ENCODE results near the gene ATG5.
A peak's percentile ranks its signal among the peaks of the same experiment; 100 is the strongest.

The ATG5 gene

GRCh38 chr6:106215608-106216007, 110.0 kb downstream of the ATG5 start:
- no peak for DNase-seq

DNA sequence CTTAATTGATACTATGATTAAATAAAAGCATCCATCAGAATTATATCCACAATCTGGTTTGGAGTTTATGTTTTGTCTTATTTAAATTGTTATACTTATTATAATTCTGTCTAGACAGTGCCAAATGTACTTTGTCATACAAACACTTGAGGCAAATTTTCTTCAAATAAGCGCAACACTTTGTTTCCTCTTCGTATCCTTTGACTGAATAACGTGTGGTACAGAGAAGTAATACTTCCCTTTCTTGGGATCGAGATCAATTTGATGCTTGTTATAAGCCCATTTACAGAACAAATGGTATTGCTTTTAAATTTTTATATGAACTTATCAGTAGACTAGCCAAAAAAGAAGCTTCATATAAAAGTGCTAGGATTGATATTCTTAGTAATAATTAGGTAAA, 111.0 kb downstream of the ATG5 start:
- no peak for DNase-seq

DNA sequence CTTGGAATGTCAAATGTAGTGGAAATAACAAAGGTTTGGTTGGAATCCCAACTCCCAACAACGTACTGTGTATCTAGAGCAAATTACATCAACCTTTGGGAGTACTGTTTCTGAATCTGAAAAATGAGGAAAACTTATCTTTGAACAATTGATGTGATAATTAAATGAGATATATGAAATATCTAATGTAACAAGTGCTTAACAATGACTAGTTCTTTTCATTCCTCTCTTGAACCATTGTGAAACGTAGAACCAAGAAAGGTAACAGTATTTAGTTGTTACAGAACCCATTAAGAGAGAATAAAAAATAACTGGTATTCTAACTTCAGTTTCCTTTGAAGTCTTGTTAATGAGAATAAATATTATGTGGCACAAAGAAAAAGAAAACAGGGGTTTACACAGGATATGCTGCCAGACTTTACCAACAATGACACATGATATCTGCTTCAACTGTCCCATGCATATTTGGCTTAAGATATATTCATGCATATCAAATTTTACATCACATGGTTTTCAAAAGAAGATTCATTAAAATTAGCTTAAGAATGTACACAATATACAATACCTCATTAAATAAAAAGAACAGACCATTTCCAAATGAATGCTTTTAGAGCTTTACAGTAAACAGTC, 111.8 kb downstream of the ATG5 start:
- DNase-seq, result no peak

GRCh38 chr6:106212576-106212975, 113.0 kb downstream of the ATG5 start:
- no peak for DNase-seq

DNA sequence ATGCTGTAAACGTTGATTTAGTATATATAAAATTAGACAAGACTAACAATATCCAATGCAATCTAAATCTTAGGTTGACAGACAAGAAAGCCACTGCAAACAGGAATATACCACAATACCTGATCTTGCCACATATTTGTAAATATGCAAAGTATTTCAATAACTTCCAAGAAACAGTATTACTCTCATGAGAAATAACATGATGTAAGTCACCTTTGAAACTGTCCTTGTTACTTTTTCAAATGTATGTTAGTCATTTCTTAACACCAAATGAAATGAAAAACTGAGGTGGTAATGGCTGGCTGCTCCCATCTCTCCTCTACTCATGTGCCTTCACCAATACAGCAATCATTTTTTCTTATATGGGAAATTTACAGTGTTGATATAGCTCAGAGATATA, 118.7 kb downstream of the ATG5 start:
- no peak for DNase-seq

DNA sequence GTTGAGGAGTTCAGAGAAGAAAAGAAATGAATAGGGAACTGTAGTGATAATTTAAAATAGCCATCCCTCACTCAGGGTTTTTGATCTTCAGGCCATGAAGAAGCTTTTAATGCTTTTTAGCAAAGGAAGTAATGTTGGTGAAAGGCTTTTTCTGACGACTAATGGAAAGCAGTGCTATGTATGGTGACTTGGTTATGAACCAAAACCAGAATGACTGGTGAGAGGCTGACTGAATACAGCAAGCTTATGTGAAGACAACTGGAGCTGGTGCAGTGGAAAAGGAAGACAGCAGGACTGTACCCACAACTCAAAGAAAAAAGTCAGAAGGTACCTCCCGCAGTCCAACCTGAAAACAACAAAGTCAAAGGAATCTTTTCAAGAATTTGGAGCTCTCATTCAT, 120.6 kb downstream of the ATG5 start:
- DNase-seq, result no peak

GRCh38 chr6:106199998-106200397, 125.6 kb downstream of the ATG5 start:
- DNase-seq, result no peak

DNA sequence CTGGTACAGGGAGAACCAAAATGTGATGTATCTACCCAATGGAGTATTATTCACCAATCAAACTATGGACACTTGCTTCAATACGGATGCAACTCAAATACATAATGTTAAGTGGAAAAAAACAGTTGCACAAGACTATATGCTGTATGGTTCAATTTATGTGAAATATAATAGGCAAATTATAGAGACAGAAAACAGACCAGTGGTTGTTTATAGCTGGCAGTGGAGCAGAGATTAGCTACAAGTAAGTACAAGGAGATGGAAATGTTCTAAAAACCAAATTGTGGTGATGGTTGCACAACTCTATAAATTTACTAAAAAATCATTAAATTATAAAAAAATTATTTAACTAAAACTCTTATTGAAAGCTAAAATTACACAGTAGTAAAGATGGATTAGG, 126.2 kb downstream of the ATG5 start:
- DNase-seq, result no peak

DNA sequence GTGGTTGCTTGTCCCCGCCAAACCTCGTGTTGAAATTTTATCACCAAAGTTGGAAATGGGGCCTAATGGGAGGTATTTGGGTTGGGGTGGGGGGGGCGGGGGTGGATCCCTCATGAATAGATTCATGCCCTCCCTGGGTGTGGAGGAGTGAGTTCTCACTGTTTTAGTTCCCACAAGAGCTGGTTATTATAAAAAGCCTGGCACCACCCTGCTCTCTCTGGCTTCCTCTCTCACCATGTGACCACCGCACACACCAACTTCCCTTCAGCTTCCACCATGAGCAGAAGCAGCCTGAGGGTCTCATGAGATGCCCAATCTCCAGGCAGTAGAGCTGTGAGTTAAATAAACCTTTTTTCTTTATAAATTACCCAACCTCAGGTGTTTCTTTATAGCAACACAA, 128.1 kb downstream of the ATG5 start:
- peak; percentile 38 for DNase-seq

- peak; percentile 34 for DNase-seq
Observed at GRCh38 chr6:106194949-106195921, 130.3 kb downstream of the ATG5 start.

- no peak for DNase-seq
Observed at GRCh38 chr6:106192824-106193223, 132.7 kb downstream of the ATG5 start.

DNA sequence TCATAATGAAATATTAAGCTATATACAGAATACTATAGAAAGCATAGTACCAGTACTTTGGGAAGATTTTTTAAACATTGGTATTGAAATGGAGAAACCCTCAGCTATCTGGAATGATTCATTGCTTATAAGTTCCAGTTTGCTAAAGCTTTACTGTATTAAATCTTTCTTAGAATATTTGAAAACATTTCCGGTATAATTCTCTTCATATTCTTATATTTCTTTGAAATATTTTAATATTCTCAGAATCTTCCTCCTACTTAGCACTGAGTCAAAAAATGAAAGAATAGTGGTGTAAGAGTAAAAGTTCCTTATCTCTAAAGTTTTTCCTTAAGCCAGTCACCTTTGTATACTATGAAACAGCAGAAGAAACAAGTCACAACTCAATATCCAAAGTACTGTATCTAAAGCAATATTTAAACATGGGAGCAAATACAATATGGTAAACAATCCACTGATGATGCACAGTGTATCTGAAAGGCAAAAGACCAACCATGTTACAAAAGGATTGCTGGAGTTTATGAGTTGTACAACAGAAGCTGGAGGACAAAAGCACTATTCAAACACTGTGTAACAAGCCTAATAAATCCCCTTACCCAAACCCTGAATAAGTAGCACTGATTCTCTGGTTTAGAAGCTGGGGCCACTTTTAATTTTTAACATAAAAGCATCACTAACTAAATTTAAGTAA, 137.3 kb downstream of the ATG5 start:
- no peak for DNase-seq

DNA sequence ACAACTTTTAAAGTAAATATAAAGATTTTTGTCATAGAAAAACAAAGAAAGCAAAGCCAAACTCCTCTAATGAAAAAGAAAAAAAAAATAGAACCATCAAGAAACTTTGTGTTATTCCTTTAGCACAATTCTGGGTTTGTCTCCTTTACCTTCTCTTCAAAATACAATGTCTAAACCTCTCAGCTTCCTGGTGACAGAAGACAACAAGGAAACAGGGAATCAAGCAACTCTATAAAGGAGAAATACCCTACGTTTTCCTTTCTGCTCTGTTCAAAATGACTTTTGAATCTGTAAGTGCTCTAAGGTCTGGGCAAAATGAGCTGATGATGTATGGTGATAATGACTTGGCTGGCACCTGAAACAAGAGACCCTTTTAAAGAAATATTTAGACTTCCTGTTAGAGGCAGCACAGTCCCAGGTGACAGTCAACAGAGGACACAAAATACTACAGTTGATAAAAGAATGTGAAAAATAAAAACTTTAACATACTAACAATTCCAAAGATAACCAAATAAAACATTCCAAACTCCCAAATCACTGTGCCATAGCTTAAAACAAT, 138.1 kb downstream of the ATG5 start:
- no peak for DNase-seq

GRCh38 chr6:106186714-106187113, 138.8 kb downstream of the ATG5 start:
- DNase-seq, result no peak

- DNase-seq, result no peak
Observed at GRCh38 chr6:106186172-106186571, 139.4 kb downstream of the ATG5 start.

GRCh38 chr6:106185615-106186014, 139.9 kb downstream of the ATG5 start:
- DNase-seq, result no peak

GRCh38 chr6:106184629-106185028, 140.9 kb downstream of the ATG5 start:
- no peak for DNase-seq

DNA sequence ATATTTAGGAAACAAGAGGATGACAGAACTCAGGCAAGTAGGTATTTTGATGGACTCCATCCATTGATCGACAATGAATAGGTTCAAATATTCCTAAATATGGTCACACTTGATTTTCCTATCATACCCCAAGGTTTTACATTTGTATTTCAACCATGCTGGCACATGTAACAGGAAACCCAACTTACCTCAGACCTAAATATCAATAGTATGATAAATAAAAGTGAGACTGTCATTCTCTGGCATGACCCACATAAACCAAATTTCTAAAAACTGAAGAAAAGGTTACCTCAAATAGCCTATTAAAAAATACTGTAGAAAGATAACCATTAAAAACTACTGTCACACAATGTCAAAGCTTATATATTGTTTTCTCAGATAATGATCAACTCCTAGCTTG, 142.1 kb downstream of the ATG5 start:
- no peak for DNase-seq

GRCh38 chr6:106182455-106182854, 143.1 kb downstream of the ATG5 start:
- no peak for DNase-seq

DNA sequence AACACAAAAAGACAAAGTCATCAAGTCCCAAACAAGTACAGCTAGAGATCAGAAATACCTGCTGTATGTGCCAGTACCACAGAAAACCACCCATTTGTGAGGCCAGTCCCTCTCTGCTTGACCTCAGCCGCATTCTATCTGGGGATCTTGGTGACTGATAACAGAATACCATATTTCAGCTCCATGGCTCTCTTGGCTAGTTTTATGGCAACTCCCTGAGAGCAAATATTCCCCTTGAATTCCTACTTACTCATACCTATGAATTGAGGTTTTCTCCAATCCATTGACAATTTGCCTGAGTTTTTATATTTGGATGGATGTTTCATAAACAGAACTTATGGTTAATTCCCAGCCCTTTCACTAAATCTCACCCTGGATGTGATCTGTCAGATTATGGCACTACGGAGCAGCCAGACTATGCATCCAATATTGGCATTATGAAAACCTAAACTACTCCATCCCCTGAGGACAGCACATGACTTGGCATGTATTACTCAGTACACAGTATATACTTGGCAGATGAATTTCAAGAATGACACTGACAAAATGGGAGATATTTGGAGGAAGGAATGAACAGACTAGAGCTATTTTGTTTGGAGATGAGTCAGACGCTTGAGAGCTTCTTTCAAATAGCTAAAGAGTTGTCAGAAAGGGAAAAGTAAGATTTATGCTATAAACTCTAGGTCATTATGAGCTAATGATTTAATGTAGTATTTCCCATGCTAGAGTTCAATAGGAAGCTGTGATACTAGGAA, 143.7 kb downstream of the ATG5 start:
- no peak for DNase-seq

DNA sequence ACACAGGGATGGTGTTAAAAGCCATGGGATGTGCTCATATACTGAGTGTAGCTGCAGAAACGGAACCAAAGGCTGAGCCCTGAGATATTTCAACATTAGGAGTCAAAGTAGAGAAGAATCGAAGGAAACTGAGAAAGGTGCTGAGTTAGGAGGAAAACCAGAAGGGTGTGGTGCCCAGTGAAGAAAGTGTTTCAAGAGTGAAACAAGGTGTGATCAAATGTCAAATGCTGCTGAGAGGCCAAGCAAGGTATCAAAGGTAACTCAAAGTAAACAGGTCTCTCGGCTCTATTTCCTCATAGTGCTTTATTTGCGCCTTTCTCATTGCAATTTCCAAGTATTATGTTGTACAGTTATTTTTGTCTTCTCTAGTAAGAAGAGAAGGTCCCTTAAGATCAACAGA, 145.4 kb downstream of the ATG5 start:
- no peak for DNase-seq

- DNase-seq, result no peak
Observed at GRCh38 chr6:106178900-106179299, 146.7 kb downstream of the ATG5 start.

DNA sequence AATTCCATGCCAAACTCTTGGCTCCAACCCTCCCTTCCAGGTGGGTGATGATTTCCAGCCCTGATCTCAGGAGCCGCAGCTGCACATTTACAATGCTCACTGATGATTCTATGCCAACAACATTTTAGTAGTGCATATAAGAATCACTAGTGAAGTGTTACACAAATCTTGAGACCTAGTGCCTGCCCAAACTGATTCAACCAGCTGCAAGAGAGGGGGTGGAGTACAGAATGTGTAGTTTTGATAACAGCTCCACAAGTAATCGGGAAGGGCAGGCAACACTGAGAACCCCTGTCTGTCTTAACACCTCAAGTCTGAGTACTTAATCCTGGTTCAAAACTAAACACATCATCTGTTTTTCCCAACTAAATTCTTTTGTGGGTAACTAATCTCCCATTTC, 147.8 kb downstream of the ATG5 start:
- no peak for DNase-seq

All from CD4-positive, alpha-beta T cell treated with Interleukin-6 for 4 hours (primary cell).